Measurements from ENCODE around the gene NADK2.

NADK2 gene

GRCh38 chr5:36228505-36228904, 13.2 kb downstream of the NADK2 start:
- no peak for TF ChIP-seq CTCF (conservative IDR thresholded peaks at IDR 0.05; ENCODE audit: control insufficient read depth, insufficient read depth, low read depth, low read length)
- H3K4me3 ChIP-seq (ENCODE audit: control insufficient read depth, low read depth, low read length) = no peak overlapping the region
- no peak for DNase-seq (ENCODE audit: low read depth)

GRCh38 chr5:36227046-36227445, 14.7 kb downstream of the NADK2 start:
- no peak for DNase-seq (ENCODE audit: low read depth)
- H3K4me3 ChIP-seq (ENCODE audit: control insufficient read depth, low read depth, low read length) = no peak overlapping the region
- no peak for TF ChIP-seq CTCF (conservative IDR thresholded peaks at IDR 0.05; ENCODE audit: control insufficient read depth, insufficient read depth, low read depth, low read length)

DNA sequence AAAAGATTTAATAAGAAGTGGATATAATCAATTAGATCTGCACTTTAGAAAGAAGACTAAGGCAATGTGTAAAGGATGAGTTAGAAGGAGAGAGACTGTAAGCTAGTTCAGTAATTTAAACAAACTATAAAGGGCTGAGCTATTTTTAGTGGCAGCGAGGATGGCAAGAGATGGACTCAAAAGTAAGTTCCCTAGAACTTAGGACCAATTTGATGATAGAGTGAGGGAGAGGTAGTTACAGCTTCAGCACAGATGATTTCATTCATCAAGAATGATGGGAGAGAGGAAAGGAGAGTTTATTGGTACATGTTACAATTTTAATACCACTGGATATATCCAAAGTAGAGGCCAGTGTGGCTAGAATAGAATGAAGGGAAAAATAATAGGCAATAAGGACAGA, 19.1 kb downstream of the NADK2 start:
- no peak overlapping the region for H3K4me3 ChIP-seq (ENCODE audit: control insufficient read depth, low read depth, low read length)
- DNase-seq (ENCODE audit: low read depth) = no peak
- no peak for TF ChIP-seq CTCF (conservative IDR thresholded peaks at IDR 0.05; ENCODE audit: control insufficient read depth, insufficient read depth, low read depth, low read length)

- no peak for TF ChIP-seq CTCF (conservative IDR thresholded peaks at IDR 0.05; ENCODE audit: control insufficient read depth, insufficient read depth, low read depth, low read length)
- no peak overlapping the region for H3K4me3 ChIP-seq (ENCODE audit: control insufficient read depth, low read depth, low read length)
- DNase-seq (ENCODE audit: low read depth) = no peak
These were observed 23.7 kb downstream of the NADK2 start for GRCh38 chr5:36217988-36218387.

DNA sequence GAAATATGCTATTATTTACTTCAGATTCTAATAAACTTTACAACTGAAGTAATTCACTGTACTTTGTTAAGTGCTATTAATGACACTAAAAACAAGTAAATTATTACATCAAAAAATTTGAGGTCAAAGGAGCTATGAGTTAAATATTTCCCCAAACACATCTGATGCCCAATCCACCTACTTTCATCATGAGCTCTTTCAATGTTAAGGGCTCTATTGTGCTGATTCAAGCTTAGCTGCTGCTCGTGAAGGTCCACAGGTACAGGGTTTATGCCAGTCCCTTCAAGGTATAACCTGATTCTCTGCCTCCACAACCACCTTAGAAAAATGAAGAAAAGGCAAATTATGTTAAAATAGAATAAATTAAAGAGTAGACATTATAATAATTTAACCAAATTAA, 24.2 kb downstream of the NADK2 start:
- no peak overlapping the region for H3K4me3 ChIP-seq (ENCODE audit: control insufficient read depth, low read depth, low read length)
- TF ChIP-seq CTCF (conservative IDR thresholded peaks at IDR 0.05; ENCODE audit: control insufficient read depth, insufficient read depth, low read depth, low read length) = no peak
- no peak for DNase-seq (ENCODE audit: low read depth)

- DNase-seq (ENCODE audit: low read depth) = no peak
- H3K4me3 ChIP-seq (ENCODE audit: control insufficient read depth, low read depth, low read length) = no peak overlapping the region
- TF ChIP-seq CTCF (conservative IDR thresholded peaks at IDR 0.05; ENCODE audit: control insufficient read depth, insufficient read depth, low read depth, low read length) = no peak
These were observed 25.8 kb downstream of the NADK2 start for GRCh38 chr5:36215910-36216309.

GRCh38 chr5:36214436-36214835, 27.3 kb downstream of the NADK2 start:
- no peak overlapping the region for H3K4me3 ChIP-seq (ENCODE audit: control insufficient read depth, low read depth, low read length)
- peak; percentile 8 for DNase-seq (ENCODE audit: low read depth)
- no peak for TF ChIP-seq CTCF (conservative IDR thresholded peaks at IDR 0.05; ENCODE audit: control insufficient read depth, insufficient read depth, low read depth, low read length)

Data from fibroblast of mammary gland (primary cell).